CD4-positive, alpha-beta T cell treated with Interleukin-4 for 4 hours (primary cell): Measurements from ENCODE around the gene STX10.

ENCODE experiments used
- DNase-seq: peaks from one replicate; pipeline ENCODE4 v3.0.0-alpha.2; 2020

STX10 gene

GRCh38 chr19:13098277-13099072 lies 51.7 kb downstream of the STX10 start:
- peak; percentile 39 for DNase-seq

GRCh38 chr19:13097463-13098258 lies 52.5 kb downstream of the STX10 start:
- no peak for DNase-seq

- DNase-seq, result no peak
These were observed 53.1 kb downstream of the STX10 start for GRCh38 chr19:13097033-13097462.

- no peak for DNase-seq
These were observed 53.9 kb downstream of the STX10 start for GRCh38 chr19:13095934-13096927.

- DNase-seq, result peak; percentile 3
These were observed 54.8 kb downstream of the STX10 start for GRCh38 chr19:13095393-13095784.

GRCh38 chr19:13094771-13095392 lies 55.3 kb downstream of the STX10 start:
- DNase-seq, result peak; percentile 12

- no peak for DNase-seq
These were observed 56.1 kb downstream of the STX10 start for GRCh38 chr19:13094106-13094504.
